Measurements from ENCODE around the gene FSIP1.

The FSIP1 gene

DNA sequence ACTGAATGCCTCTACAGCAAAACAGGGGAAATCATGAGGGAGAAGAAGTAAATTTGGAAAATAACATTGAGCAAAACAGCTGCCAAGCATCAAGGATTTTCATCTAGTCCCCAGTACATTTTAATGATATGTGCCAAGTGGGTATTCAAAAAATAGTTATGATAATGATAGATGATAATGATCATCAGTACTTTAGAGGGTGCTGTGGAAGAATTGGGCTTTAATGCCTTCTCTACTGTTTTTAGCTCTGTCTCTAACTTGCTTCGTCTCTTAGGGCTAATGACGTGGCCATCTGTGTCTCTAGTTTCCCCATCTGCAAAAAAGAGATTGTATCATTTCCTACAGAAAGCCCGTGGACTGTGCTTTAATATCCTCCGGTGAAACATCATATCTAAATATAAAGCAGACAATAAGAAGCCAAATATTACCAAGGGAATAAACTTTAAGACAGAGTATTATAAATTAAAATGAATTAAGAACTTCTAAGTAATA, 10.2 kb upstream of the FSIP1 start:
- Histone ChIP-seq H3K9me3 (no peaks in the 10 kb centered on the region), H3K4me1 (ENCODE audit: control insufficient read depth in 1 of 2, insufficient read depth in 1 of 2, low read depth in 1 of 2, low read length in 1 of 2) (peaks cover 6% of the 10 kb centered on the region in 2 experiments), H3K27me3 (no peaks in the 10 kb centered on the region), H3K27ac (no peak overlapping the region), H3K4me3 (ENCODE audit: low read depth in 1 of 2, low read length in 1 of 2) (no peak overlapping the region), H3K36me3 (no peaks in the 10 kb centered on the region)
- TF ChIP-seq, protein P1, sequence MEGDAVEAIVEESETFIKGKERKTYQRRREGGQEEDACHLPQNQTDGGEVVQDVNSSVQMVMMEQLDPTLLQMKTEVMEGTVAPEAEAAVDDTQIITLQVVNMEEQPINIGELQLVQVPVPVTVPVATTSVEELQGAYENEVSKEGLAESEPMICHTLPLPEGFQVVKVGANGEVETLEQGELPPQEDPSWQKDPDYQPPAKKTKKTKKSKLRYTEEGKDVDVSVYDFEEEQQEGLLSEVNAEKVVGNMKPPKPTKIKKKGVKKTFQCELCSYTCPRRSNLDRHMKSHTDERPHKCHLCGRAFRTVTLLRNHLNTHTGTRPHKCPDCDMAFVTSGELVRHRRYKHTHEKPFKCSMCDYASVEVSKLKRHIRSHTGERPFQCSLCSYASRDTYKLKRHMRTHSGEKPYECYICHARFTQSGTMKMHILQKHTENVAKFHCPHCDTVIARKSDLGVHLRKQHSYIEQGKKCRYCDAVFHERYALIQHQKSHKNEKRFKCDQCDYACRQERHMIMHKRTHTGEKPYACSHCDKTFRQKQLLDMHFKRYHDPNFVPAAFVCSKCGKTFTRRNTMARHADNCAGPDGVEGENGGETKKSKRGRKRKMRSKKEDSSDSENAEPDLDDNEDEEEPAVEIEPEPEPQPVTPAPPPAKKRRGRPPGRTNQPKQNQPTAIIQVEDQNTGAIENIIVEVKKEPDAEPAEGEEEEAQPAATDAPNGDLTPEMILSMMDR (IDR thresholded peaks at IDR 0.05) = no peak

DNA sequence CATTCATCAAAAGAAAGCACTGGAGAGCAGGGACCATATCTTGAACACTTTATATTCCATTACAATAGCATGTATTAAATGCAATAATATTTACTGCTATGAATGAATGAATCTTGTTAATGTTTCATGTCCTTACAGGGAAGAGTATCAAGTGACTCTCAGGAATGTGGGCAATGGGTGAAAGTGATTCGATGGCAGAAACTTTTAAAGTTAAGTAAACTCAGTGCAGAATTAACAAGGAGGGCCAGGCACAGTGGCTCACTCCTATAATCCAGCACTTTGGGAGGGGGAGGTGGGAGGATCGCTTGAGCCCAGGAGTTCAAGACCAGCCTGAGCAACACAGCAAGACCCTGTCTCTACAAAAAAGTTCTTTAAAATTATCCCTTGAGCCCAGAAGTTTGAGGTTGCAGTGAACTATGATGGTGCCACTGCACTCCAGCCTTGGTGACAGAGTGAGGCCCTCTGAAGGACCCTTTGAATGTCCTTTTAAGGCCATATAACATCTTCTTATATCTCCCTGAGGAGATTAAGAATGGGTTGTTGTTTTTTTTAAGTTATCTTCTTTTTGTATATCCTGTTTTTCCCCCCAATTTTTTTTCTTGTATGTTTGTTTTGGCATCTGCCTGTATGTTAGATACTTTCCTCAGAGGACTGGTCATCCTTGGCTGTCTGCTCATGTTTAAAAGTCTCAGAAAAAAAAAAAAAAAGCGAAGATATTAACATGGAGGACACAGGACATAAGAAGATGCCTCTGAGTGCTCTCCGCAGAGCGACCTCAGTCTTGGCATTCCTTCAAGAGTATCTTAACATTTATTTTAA, 9.6 kb upstream of the FSIP1 start:
- Histone ChIP-seq H3K4me3 (ENCODE audit: low read depth in 1 of 2, low read length in 1 of 2) (no peak overlapping the region), H3K27ac (no peak overlapping the region), H3K9me3 (no peaks in the 10 kb centered on the region), H3K36me3 (no peaks in the 10 kb centered on the region), H3K27me3 (no peaks in the 10 kb centered on the region), H3K4me1 (ENCODE audit: control insufficient read depth in 1 of 2, insufficient read depth in 1 of 2, low read depth in 1 of 2, low read length in 1 of 2) (peaks cover 6% of the 10 kb centered on the region in 2 experiments)
- TF ChIP-seq, protein P1 (IDR thresholded peaks at IDR 0.05) = no peak

DNA sequence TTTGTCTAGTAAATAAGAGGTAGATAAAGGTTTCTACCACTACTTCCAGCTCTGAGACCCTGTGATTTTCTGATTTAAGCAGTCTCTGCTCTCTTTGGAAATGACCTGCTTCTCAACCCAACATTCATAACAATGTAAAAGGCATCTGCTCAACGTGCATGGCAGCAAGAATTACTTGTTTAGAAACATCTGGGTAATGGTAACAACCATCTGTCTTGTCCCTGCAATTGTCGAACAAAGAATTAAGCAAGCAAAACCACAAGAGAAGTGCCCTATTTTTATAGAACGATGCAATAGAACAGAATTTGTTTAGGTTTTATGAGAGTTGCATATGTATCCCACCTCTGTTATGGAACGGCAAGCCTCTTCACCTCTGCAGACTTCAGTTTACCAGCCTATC, 7.1 kb upstream of the FSIP1 start:
- Histone ChIP-seq H3K36me3 (no peaks in the 10 kb centered on the region), H3K4me1 (ENCODE audit: control insufficient read depth in 1 of 2, insufficient read depth in 1 of 2, low read depth in 1 of 2, low read length in 1 of 2) (peaks cover 6% of the 10 kb centered on the region in 2 experiments), H3K4me3 (ENCODE audit: low read depth in 1 of 2, low read length in 1 of 2) (no peak overlapping the region), H3K27me3 (no peaks in the 10 kb centered on the region), H3K9me3 (no peaks in the 10 kb centered on the region), H3K27ac (no peak overlapping the region)
- TF ChIP-seq, protein P1 (IDR thresholded peaks at IDR 0.05) = no peak

DNA sequence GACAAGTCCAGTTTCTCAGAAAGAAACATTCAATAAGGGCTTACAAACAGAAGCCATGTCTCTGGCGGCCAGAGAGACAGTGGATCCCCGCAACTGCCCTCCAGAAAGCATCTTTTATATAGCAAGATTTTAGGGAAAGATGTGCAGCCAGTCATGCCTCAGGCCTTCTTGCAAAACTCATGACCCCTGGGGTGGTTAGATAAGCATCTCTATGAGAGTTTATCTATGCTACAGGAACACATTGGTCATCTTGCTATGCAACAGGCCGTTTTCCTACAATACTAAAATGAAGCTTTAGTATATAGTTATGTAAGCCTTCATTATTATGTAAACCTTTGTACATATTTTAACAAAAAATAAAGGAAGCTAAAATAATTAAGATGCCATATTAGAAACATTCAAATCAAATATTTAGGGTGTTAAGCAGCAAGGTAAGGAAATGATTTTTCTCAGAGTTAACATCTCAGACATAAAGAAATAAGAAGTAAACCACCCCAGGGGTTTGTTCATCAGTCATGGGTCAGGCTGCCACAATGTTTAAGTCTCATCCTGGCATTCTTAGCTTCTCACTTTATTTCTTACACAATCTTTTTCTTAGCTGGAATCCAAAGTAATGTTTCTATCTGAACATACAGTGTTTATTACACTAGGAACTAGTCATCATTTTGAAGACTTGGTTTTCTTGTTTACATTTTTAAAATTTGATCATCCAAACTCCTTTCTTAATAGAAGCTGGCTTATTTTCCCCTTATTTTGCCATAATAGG, 6.3 kb upstream of the FSIP1 start:
- no peak overlapping the region for H3K4me3 ChIP-seq (ENCODE audit: low read depth in 1 of 2, low read length in 1 of 2)
- H3K27me3 ChIP-seq = no peaks in the 10 kb centered on the region
- H3K36me3 ChIP-seq = no peaks in the 10 kb centered on the region
- no peaks in the 10 kb centered on the region for H3K9me3 ChIP-seq
- TF ChIP-seq, protein P1 (IDR thresholded peaks at IDR 0.05) = no peak
- no peak overlapping the region for H3K27ac ChIP-seq
- peaks cover 6 to 9% of the 10 kb centered on the region in 2 experiments for H3K4me1 ChIP-seq (ENCODE audit: control insufficient read depth in 1 of 2, insufficient read depth in 1 of 2, low read depth in 1 of 2, low read length in 1 of 2)

DNA sequence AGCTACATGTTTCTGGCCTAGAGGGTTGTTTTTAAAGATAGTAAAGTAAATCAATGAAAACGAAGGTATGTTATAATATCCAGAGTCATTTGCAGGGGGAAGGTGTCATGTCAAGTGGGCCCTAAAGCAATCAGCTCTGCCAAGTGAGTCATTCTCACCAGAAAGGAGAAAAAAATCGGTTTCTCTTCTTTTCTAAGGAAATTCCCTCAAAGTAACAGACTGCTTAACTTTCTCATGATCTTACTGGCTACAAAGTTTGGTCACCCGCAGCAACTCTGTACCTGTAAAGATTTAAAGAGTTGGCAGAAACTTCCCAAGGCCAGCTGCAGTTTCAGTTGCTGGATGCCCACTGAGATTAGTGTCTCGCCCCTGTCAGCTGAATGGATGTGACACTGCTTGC, 5.5 kb upstream of the FSIP1 start:
- H3K27me3 ChIP-seq = no peaks in the 10 kb centered on the region
- H3K36me3 ChIP-seq = no peaks in the 10 kb centered on the region
- H3K27ac ChIP-seq = no peak overlapping the region
- H3K9me3 ChIP-seq = no peaks in the 10 kb centered on the region
- H3K4me1 ChIP-seq (ENCODE audit: control insufficient read depth in 1 of 2, insufficient read depth in 1 of 2, low read depth in 1 of 2, low read length in 1 of 2) = peaks cover 13 to 17% of the 10 kb centered on the region in 2 experiments
- no peak overlapping the region for H3K4me3 ChIP-seq (ENCODE audit: low read depth in 1 of 2, low read length in 1 of 2)
- TF ChIP-seq, protein P1 (IDR thresholded peaks at IDR 0.05) = no peak
